GM12892 (cell line): ENCODE data around the gene STK32C.

Experiments
- POLR2A ChIP-seq: IDR thresholded peaks from 2 replicates; pipeline ENCODE4 v1.6.1; 2011; ENCODE audit warnings: low read depth, low read length, control low read depth
- POLR2AphosphoS5 ChIP-seq: IDR thresholded peaks from 2 replicates; pipeline ENCODE4 v1.6.1; 2011; ENCODE audit warnings: low read depth, low read length, control low read depth
- TAF1 ChIP-seq: IDR thresholded peaks from 2 replicates; pipeline ENCODE4 v1.6.1; 2011; ENCODE audit warnings: low read depth, mild to moderate bottlenecking, control low read depth, low read length, borderline replicate concordance

GRCh38 chr10:132253092-132253687 is 54.6 kb downstream of the STK32C start:
- no peak for TF ChIP-seq POLR2A
- TF ChIP-seq POLR2AphosphoS5: no peak
- TF ChIP-seq TAF1: no peak
